ENCODE data around the gene POU4F1. TPM values are rescaled to one million over a fixed set of nuclear protein-coding genes. Genes with fewer than 3 reads are reported as not detected.
"Not testable (repeated sequence)": the region's sequence is repeated elsewhere in the genome, so short reads cannot be mapped to it uniquely, and the experiment has no call there.

The POU4F1 gene, protein sequence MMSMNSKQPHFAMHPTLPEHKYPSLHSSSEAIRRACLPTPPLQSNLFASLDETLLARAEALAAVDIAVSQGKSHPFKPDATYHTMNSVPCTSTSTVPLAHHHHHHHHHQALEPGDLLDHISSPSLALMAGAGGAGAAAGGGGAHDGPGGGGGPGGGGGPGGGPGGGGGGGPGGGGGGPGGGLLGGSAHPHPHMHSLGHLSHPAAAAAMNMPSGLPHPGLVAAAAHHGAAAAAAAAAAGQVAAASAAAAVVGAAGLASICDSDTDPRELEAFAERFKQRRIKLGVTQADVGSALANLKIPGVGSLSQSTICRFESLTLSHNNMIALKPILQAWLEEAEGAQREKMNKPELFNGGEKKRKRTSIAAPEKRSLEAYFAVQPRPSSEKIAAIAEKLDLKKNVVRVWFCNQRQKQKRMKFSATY
- total RNA-seq: 1 to 10 TPM in 1 of 4 donors, under 1 TPM in 3; 0.04 to 2.6 (median 0.50) TPM
- polyA plus RNA-seq: under 1 TPM in 2 of 3 donors, not detected in 1; 0.06 to 0.12 TPM
- long read RNA-seq, donor 1: 0 reads
- long read RNA-seq, donor 2: 0 reads

DNA sequence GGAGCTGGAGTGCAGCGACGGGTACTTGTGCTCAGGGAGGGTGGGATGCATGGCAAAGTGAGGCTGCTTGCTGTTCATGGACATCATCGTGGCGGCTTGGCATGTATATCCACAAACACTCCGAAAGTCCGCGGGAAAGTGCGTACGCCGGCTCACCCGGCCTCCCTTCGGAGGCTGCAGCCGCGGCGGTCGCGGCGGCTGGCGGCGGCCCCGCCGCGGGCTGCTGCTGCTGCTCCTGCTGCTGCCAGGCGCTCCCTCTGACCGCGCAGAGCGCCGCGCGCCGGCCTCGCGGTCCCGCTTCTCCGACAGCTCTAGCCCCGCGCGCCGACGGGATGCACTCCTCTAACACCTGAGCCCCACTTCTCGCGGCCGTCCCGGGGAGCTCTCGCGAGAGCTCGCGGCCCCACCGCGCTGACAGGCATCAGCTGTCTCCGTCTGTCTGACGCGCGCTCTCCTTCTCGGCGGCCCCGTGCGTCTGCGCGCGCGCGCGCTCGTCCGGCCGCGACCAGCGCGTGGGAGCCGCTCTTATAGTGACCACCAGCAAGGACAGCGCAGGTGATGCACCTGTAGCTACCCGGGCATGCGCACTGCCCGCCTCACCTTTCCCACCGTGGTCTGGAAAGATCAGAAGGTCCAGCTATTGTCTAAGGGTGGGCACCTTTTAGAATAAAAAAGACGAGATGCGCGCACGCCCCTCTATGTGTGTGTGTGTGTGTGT lies at the start of gene POU4F1:
POU4F1 (minus strand) TSS at position 313 of the 718 bp plus-strand sequence; CDS start at position 87, 226 bp downstream.
- H3K4me1 ChIP-seq: peaks cover 4% of the 10 kb centered on the region
- intact Hi-C loops (cut with DNase I): loop anchor here in 1 of 2 donors (10.0 kb wide), 1 partner anchor 51 kb away; the partner anchor contains the start of gene OBI1
- H3K4me3 ChIP-seq: peak within 1 kb of the TSS; percentile 66
- no peaks in the 10 kb centered on the region for H3K9me3 ChIP-seq
- peak; percentile 72 to 88 (median 81) for ATAC-seq
- WGBS, 3 donors: 1% methylated on average over 69 to 80 of the region's 80 CpGs
- H3K27ac ChIP-seq: no peak within 1 kb of the TSS
- peak; percentile 59 to 71 for DNase-seq
- TF ChIP-seq, protein P1, sequence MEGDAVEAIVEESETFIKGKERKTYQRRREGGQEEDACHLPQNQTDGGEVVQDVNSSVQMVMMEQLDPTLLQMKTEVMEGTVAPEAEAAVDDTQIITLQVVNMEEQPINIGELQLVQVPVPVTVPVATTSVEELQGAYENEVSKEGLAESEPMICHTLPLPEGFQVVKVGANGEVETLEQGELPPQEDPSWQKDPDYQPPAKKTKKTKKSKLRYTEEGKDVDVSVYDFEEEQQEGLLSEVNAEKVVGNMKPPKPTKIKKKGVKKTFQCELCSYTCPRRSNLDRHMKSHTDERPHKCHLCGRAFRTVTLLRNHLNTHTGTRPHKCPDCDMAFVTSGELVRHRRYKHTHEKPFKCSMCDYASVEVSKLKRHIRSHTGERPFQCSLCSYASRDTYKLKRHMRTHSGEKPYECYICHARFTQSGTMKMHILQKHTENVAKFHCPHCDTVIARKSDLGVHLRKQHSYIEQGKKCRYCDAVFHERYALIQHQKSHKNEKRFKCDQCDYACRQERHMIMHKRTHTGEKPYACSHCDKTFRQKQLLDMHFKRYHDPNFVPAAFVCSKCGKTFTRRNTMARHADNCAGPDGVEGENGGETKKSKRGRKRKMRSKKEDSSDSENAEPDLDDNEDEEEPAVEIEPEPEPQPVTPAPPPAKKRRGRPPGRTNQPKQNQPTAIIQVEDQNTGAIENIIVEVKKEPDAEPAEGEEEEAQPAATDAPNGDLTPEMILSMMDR (IDR thresholded peaks at IDR 0.05): no peak
- peaks cover 0 to 93% (median 54%) of the 10 kb centered on the region in 3 donors for H3K27me3 ChIP-seq (ENCODE audit: insufficient read depth in 3 of 3, low read length in 2 of 3)
- no peaks in the 10 kb centered on the region for H3K36me3 ChIP-seq (ENCODE audit: insufficient read depth in 1 of 2, low read depth in 1 of 2)

DNA sequence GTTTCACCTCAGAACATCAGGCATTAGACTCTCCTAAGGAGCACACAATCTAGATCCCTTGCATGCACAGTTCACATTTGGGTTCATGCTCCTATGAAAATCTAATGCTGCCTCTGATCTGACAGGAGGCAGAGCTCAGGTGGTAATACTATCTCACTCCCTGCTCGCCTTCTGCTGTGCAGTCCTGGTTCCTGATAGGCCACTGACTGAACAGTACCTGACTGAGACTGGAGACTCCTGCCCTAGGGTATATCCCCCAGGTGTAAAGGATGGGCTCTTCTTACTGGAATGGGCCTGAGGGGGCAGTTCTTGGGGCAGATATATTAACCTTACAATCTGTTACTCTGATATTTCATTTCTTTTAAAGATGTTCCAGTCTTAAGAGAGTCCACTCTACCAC lies 49.3 kb upstream of the POU4F1 start:
- no peak for ATAC-seq
- Histone ChIP-seq H3K4me1 (peaks cover 24% of the 10 kb centered on the region), H3K27ac (no peak overlapping the region), H3K36me3 (ENCODE audit: insufficient read depth in 1 of 2, low read depth in 1 of 2) (no peaks in the 10 kb centered on the region), H3K9me3 (no peaks in the 10 kb centered on the region), H3K4me3 (no peak overlapping the region), H3K27me3 (ENCODE audit: insufficient read depth in 3 of 3, low read length in 2 of 3) (no peaks in the 10 kb centered on the region)
- DNase-seq: no peak
- TF ChIP-seq, protein P1 (IDR thresholded peaks at IDR 0.05): no peak
- WGBS, 3 donors: 81 to 92% (median 86%) methylated on average over 1 of the region's 1 CpG
- intact Hi-C loops (cut with DNase I): loop anchor here in 1 of 2 donors (10.0 kb wide), 1 partner anchor 48 kb away; the partner anchor contains the start of gene POU4F1

DNA sequence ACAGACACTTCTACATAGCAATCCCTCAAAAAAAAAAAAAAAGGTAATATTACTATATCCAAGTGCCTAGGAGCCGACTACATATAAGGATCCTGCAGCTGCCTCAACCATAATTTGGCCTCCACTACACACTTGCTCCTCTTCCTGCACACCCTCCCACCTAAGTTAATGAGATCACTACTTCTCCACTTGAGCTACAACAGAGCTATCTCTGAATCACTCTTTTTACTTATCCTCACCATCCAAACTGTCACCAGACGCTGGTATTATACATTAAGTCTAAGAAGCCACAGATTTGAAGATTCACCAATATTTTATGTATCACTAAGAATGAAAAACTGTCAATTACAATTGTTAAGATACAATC lies 47.3 kb upstream of the POU4F1 start:
- H3K27me3 ChIP-seq (ENCODE audit: insufficient read depth in 3 of 3, low read length in 2 of 3): no peaks in the 10 kb centered on the region
- peaks cover 15% of the 10 kb centered on the region for H3K4me1 ChIP-seq
- 72 to 84% (median 79%) methylated on average over 2 of the region's 2 CpGs for WGBS, 3 donors
- intact Hi-C loops (cut with DNase I): loop anchor here in 1 of 2 donors (10.0 kb wide), 1 partner anchor 46 kb away; the partner anchor contains the start of gene POU4F1
- no peaks in the 10 kb centered on the region for H3K36me3 ChIP-seq (ENCODE audit: insufficient read depth in 1 of 2, low read depth in 1 of 2)
- H3K4me3 ChIP-seq: no peak overlapping the region
- DNase-seq: no peak
- no peak overlapping the region for H3K27ac ChIP-seq
- no peak for ATAC-seq
- no peaks in the 10 kb centered on the region for H3K9me3 ChIP-seq
- TF ChIP-seq, protein P1 (IDR thresholded peaks at IDR 0.05): no peak

DNA sequence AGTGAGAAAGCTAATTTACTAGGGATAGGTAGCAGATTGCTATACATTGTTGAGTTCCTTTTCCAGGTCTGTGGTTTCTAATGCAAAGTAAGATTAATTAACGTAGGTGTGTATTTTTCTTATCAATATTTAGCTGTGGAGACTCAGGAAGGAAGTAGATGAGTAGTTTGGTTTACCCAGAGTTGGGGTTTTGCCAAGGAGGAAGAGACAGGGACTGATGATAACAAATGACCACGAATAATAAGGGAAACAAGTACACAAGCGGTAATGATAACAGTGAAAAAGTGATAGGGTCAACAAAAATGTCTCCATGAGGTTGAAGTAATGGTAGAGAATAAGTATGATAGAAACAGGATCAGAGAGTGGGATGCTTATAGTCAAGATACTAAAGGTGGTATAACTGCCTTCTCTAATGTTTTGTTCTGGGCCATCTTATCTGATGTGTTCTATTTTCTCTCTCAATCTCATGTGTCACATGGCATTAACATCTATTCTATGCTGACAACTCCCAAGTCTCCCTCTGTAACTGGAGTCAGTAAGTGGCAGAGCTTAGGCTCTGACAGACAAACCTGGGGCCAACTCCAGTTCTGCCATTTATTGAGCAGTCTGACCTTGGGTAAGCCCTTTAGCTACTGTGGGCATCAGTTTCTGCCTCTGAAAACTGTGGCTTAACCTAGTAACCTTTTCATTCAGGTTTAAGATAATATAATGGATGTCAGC lies 46.8 kb upstream of the POU4F1 start:
- Histone ChIP-seq H3K4me3 (no peak overlapping the region), H3K36me3 (ENCODE audit: insufficient read depth in 1 of 2, low read depth in 1 of 2) (no peaks in the 10 kb centered on the region), H3K9me3 (no peaks in the 10 kb centered on the region), H3K4me1 (peaks cover 15% of the 10 kb centered on the region), H3K27me3 (ENCODE audit: insufficient read depth in 3 of 3, low read length in 2 of 3) (no peaks in the 10 kb centered on the region), H3K27ac (no peak overlapping the region)
- ATAC-seq: no peak
- WGBS, 3 donors: 72 to 82% (median 72%) methylated on average over 3 of the region's 3 CpGs
- intact Hi-C loops (cut with DNase I): loop anchor here in 1 of 2 donors (10.0 kb wide), 1 partner anchor 45 kb away; the partner anchor contains the start of gene POU4F1
- DNase-seq: no peak
- TF ChIP-seq, protein P1 (IDR thresholded peaks at IDR 0.05): no peak

DNA sequence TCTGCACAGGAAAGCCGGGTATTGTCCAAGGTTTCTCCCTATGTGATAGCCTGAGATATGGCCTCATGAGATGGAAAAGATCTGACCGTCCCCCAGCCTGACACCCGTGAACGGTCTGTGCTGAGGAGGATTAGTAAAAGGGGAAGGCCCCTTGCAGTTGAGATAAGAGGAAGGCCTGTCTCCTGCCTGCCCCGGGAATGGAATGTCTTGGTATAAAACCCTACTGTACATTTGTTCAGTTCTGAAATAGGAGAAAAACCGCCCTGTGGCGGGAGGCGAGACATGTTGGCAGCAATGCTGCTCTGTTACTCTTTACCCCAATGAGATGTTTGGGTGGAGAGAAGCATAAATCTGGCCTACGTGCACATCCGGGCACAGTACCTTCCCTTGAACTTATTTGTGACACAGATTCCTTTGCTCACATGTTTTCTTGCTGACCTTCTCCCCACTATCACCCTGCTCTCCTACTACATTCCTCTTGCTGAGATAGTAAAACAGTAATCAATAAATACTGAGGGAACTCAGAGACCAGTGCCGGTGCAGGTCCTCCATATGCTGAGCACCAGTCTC lies 43.8 kb upstream of the POU4F1 start:
- DNase-seq; H3K27me3 ChIP-seq (ENCODE audit: insufficient read depth in 3 of 3, low read length in 2 of 3); intact Hi-C loops (cut with DNase I); H3K4me3 ChIP-seq; ATAC-seq; H3K9me3 ChIP-seq; H3K36me3 ChIP-seq (ENCODE audit: insufficient read depth in 1 of 2, low read depth in 1 of 2); H3K27ac ChIP-seq: not testable (repeated sequence)
- WGBS, 3 donors: 58 to 72% (median 60%) methylated on average over 11 of the region's 11 CpGs
- H3K4me1 ChIP-seq: peaks cover 11% of the 10 kb centered on the region

Measured in psoas muscle (tissue), 8 donors.